GM12878 (cell line): ENCODE data around the gene CCDC138. TPM values are rescaled to one million over a fixed set of nuclear protein-coding genes. Genes with fewer than 3 reads are reported as not detected.
A peak's percentile ranks its signal among the peaks of the same experiment; 100 is the strongest.

Experiments used
- ATAC-seq: fragments of 200-7000 bp; cut with Tn5 transposase; 3 replicates; pipeline ENCODE4 v1.9.1; 2020; ENCODE audit warnings: mild to moderate bottlenecking, moderate library complexity
- BruUV-seq: library from RNA; stranded (reverse); fragments of 400-500 nt; replicated peaks from 2 replicates; lab custom pipeline; 2021; lab: Mats Ljungman, UMichigan
- CTCF ChIA-PET: fragments of 300-600 bp; sonication (Branson Sonifier 250); formaldehyde crosslinking; extraction: SDS; loops from one replicate; lab custom pipeline; 2021; ENCODE audit warnings: inconsistent platforms; lab: Yijun Ruan, JAX
- POLR2A ChIA-PET: fragments of 350-600 bp; formaldehyde crosslinking; extraction: SDS; loops from one replicate; lab custom pipeline; 2021; ENCODE audit warnings: inconsistent platforms; lab: Charles Lee
- RAD21 ChIA-PET: fragments of 300-600 bp; sonication (Branson Sonifier 250); formaldehyde crosslinking; loops from one replicate; lab custom pipeline; 2023; ENCODE audit warnings: antibody characterized with exemption; ENCODE audit not compliant: unreplicated experiment; lab: Charles Lee
- SMC1A ChIA-PET: fragments of 300-600 bp; sonication (Branson Sonifier 250); formaldehyde crosslinking; loops from one replicate; lab custom pipeline; 2023; ENCODE audit not compliant: unreplicated experiment, uncharacterized antibody; lab: Charles Lee
- DNase-seq: peaks from one replicate; pipeline ENCODE4 v3.0.0-alpha.2; 2011; ENCODE audit warnings: low read depth, low spot score
- FAIRE-seq: peaks from 3 replicates; lab custom pipeline; 2011; peaks lifted over from hg19 to GRCh38; lab: Jason Lieb, UNC
- H2AFZ ChIP-seq: 2 replicates; pipeline ENCODE4 v1.6.0; 2011; ENCODE audit warnings: low read depth, low read length, control low read depth; ENCODE audit not compliant: control insufficient read depth
- H3K27ac ChIP-seq: 2 replicates; pipeline ENCODE4 v1.5.1; 2011; ENCODE audit warnings: control low read depth; ENCODE audit not compliant: control insufficient read depth, insufficient read depth
- H3K27me3 ChIP-seq, 2 experiments: replicated peaks in 1 of 2; 2 replicates each; pipeline versions ENCODE4 v1.6.0 to v1.6.1; 2011; ENCODE audit warnings: low read length in 1 of 2; ENCODE audit not compliant: control insufficient read depth in 2 of 2, insufficient read depth in 2 of 2
- H3K36me3 ChIP-seq, 2 experiments: 2 replicates each; pipeline ENCODE4 v1.5.1; 2011; ENCODE audit warnings: low read length in 1 of 2; ENCODE audit not compliant: control insufficient read depth in 2 of 2, insufficient read depth in 2 of 2
- H3K4me1 ChIP-seq: 2 replicates; pipeline ENCODE4 v1.6.1; 2011; ENCODE audit warnings: mild to moderate bottlenecking, low read length, moderate library complexity, mixed read lengths; ENCODE audit not compliant: control insufficient read depth, insufficient read depth
- H3K4me2 ChIP-seq: 2 replicates; pipeline ENCODE4 v1.6.0; 2011; ENCODE audit warnings: control low read depth; ENCODE audit not compliant: control insufficient read depth, insufficient read depth
- H3K4me3 ChIP-seq: fragments of 200-600 bp; sonication (generic); 2 replicates; pipeline ENCODE4 v1.5.1; 2016
- H3K79me2 ChIP-seq: 2 replicates; pipeline ENCODE4 v1.6.0; 2011; ENCODE audit warnings: low read length; ENCODE audit not compliant: control insufficient read depth, insufficient read depth
- H3K9ac ChIP-seq: 2 replicates; pipeline ENCODE4 v1.8.0; 2011; ENCODE audit warnings: low read length, control low read depth, mixed read lengths; ENCODE audit not compliant: control insufficient read depth, insufficient read depth
- H3K9me3 ChIP-seq: replicated peaks from 3 replicates; pipeline ENCODE4 v1.5.1; 2011; ENCODE audit warnings: mild to moderate bottlenecking, low read length; ENCODE audit not compliant: control insufficient read depth, insufficient read depth
- H4K20me1 ChIP-seq: 2 replicates; pipeline ENCODE4 v1.6.0; 2011; ENCODE audit not compliant: control insufficient read depth, insufficient read depth
- ATF3 ChIP-seq: IDR thresholded peaks from 2 replicates; pipeline ENCODE4 v1.6.1; 2011; ENCODE audit warnings: low read depth, mild to moderate bottlenecking, low read length, moderate library complexity, borderline replicate concordance; ENCODE audit errors: extremely low read depth
- BRCA1 ChIP-seq: IDR thresholded peaks from 2 replicates; pipeline ENCODE4 v1.6.1; 2011; ENCODE audit warnings: low read depth, low read length, improper control_type of control experiment
- CBFB ChIP-seq: IDR thresholded peaks from 2 replicates; pipeline ENCODE4 v1.6.1; 2016; ENCODE audit warnings: antibody characterized with exemption, low read depth
- CREM ChIP-seq: IDR thresholded peaks from 2 replicates; pipeline ENCODE4 v1.6.1; 2014; ENCODE audit warnings: antibody characterized with exemption, low read depth
- ESRRA ChIP-seq: IDR thresholded peaks from 2 replicates; pipeline ENCODE4 v1.6.1; 2012; ENCODE audit warnings: mild to moderate bottlenecking, low read length, improper control_type of control experiment
- POU2F2 ChIP-seq: IDR thresholded peaks from 3 replicates; pipeline ENCODE4 v1.6.1; 2011; ENCODE audit warnings: low read depth, mild to moderate bottlenecking, low read length, borderline replicate concordance
- RCOR1 ChIP-seq: conservative IDR thresholded peaks from 2 replicates; pipeline ENCODE4 v1.6.1; 2012; ENCODE audit warnings: low read depth, low read length, improper control_type of control experiment
- RUNX3 ChIP-seq: IDR thresholded peaks from 2 replicates; pipeline ENCODE4 v1.6.1; 2012; ENCODE audit warnings: low read length, inconsistent platforms
- SRF ChIP-seq, 2 experiments: IDR thresholded peaks; 2 replicates each; pipeline ENCODE4 v1.6.1; 2011; ENCODE audit warnings: low read depth in 2 of 2, low read length in 2 of 2, mild to moderate bottlenecking in 1 of 2, moderate library complexity in 1 of 2
- STAT1 ChIP-seq: fragments of 450-650 bp; conservative IDR thresholded peaks from 2 replicates; pipeline ENCODE4 v1.6.1; 2014; ENCODE audit warnings: antibody characterized with exemption, mild to moderate bottlenecking
- SUZ12 ChIP-seq: fragments of 200-600 bp; sonication (generic); IDR thresholded peaks from one replicate; pipeline ENCODE4 v1.6.1; 2018; ENCODE audit warnings: antibody characterized with exemption, mild to moderate bottlenecking; ENCODE audit not compliant: unreplicated experiment
- TCF3 ChIP-seq: IDR thresholded peaks from 2 replicates; pipeline ENCODE4 v1.6.1; 2012; ENCODE audit warnings: low read depth, mild to moderate bottlenecking, low read length, borderline replicate concordance; ENCODE audit not compliant: insufficient read depth
- ZNF384 ChIP-seq: IDR thresholded peaks from 2 replicates; pipeline ENCODE4 v1.6.1; 2012; ENCODE audit warnings: low read depth, mild to moderate bottlenecking, low read length, improper control_type of control experiment, borderline replicate concordance
- in situ Hi-C: fragments of 300-500 bp; cut with MboI; formaldehyde crosslinking; loops from 9 replicates; pipeline ENCODE4 v1.14.3; 2018; ENCODE audit warnings: mixed read lengths
- intact Hi-C: fragments of 100-400 bp; cut with micrococcal nuclease; formaldehyde crosslinking; loops from one replicate; pipeline ENCODE4 v1.14.2; 2022; ENCODE audit not compliant: unreplicated experiment
- polyA plus RNA-seq, 11 experiments: library from polyadenylated mRNA; depleted of rRNA in 4 of 11; unstranded in 6 of 11; stranded (reverse) in 5 of 11; fragments of >200 nt; fragmentation: Nextera tagmentation in 4 of 11; fragmentation: Illumina TruSeq in 1 of 11; extraction: Ambion mirVana in 4 of 11; extraction: Trizol in 1 of 11; gene quantifications; 1 replicate in 1 of 11; 2 replicates in 10 of 11; pipeline versions ENCODE4 v1.2.1 to v1.2.3, GENCODE V29; 2011 to 2016; ENCODE audit warnings: inconsistent platforms in 2 of 11, missing spikeins in 2 of 11, low read depth in 1 of 11
- total RNA-seq, 4 experiments: library from RNA; depleted of rRNA in 3 of 4; stranded (reverse); fragments of >200 nt in 3 of 4; fragmentation: Illumina TruSeq in 1 of 4; extraction: Trizol in 1 of 4; gene quantifications; 2 replicates each; pipeline versions ENCODE4 v1.2.1 to v1.2.3, GENCODE V29; 2013 to 2021

CCDC138 gene
- total and polyA plus RNA-seq, 10 of the 15 experiments (the other 5 are each of a cell fraction or from before 2014, with no cell fraction given), result 7.9 to 19.4 (median 13.0) TPM

DNA sequence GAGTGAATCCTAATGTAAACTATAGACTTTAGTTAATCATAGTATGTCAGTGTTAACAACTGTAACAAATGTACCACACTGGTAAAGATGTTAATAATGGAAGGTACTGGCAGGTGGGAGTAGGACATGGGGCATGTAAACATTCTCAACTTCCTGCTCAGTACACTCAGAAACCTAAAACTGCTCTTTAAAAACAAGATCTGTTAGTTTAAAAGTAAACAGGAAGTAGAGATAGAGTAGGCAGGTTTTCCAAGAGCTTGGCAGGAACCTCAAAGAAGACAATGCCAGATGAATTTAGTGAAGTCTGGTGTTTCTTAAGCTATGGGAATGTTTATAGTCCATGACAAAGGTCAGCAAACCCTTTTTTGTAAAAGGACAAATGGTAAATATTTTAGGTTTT, 46.6 kb downstream of the CCDC138 start:
- DNase-seq, result no peak
- no peaks in the 10 kb centered on the region for H3K79me2 ChIP-seq
- no peak overlapping the region for H3K4me3 ChIP-seq
- ChIA-PET CTCF (interaction anchor here (1.2 kb wide), 1 partner anchor 8 kb away, joined by 3 read pairs; no protein-coding TSS in a partner anchor), RAD21 (no interaction called here), SMC1A (no interaction called here), POLR2A (no interaction called here)
- H4K20me1 ChIP-seq, result no peaks in the 10 kb centered on the region
- ATAC-seq, result no peak; the same call in 1 of the 3 replicates
- intact Hi-C loops, result no loop called here
- TF ChIP-seq POU2F2, result no peak
- TF ChIP-seq ATF3, result no peak
- TF ChIP-seq STAT1, result no peak
- TF ChIP-seq CBFB, result no peak
- no peak for TF ChIP-seq ZNF384
- no peak for TF ChIP-seq TCF3
- no peak for TF ChIP-seq CREM
- TF ChIP-seq RUNX3, result no peak
- no peak for TF ChIP-seq ESRRA
- TF ChIP-seq BRCA1, result no peak
- no peak for TF ChIP-seq SRF (IDR thresholded peaks at IDR 0.05; ENCODE audit: low read depth in 2 of 2, low read length in 2 of 2)
- TF ChIP-seq SUZ12, result no peak
- TF ChIP-seq RCOR1, result no peak
- in situ Hi-C loops, result no loop called here
- no peak for FAIRE-seq
- H2AFZ ChIP-seq, result peak overlapping the region; percentile 23
- no peak overlapping the region for H3K4me2 ChIP-seq
- BruUV-seq, result no TSS peak
- no peak overlapping the region for H3K9ac ChIP-seq
- H3K27me3 ChIP-seq, result no peaks in the 10 kb centered on the region
- no peaks in the 10 kb centered on the region for H3K36me3 ChIP-seq
- no peaks in the 10 kb centered on the region; the same call in 2 of the 3 replicates for H3K9me3 ChIP-seq
- no peaks in the 10 kb centered on the region; the same call in none of the 2 replicates for H3K4me1 ChIP-seq
- peak overlapping the region; percentile 33; the same call in 1 of the 2 replicates for H3K27ac ChIP-seq
